DND-41 (cell line): ENCODE measurements around the gene GBA2.

Experiments used
- CTCF ChIP-seq: IDR thresholded peaks from 2 replicates; pipeline ENCODE4 v1.5.1; 2012; ENCODE audit warnings: borderline replicate concordance, low read length, moderate library complexity, mild to moderate bottlenecking; ENCODE audit not compliant: poor library complexity, severe bottlenecking; ENCODE audit errors: extremely low read depth
- EZH2 ChIP-seq: IDR thresholded peaks from 3 replicates; pipeline ENCODE4 v1.6.1; 2012; ENCODE audit warnings: borderline replicate concordance, low read depth, mild to moderate bottlenecking, moderate library complexity, low read length, inconsistent platforms; ENCODE audit not compliant: severe bottlenecking

DNA sequence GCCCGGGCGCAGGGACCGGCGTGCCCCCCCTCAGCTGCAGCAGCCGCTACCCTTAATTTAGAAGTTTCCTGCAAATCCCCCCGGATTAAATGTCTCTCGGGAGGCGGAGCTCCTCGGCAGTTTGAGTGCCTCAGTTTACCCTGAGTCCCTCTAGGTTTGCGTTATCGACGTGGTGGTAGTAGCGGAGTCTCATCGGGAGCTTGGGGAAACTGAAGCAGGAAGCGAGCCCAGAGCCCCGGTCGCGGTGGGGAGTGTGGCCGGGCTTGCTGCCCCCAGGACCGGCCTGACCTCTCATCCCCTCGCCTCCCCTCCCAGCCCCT is 58.8 kb downstream of the GBA2 start:
- no peak for TF ChIP-seq CTCF
- no peak for TF ChIP-seq EZH2
